GM15510 (cell line): ENCODE data around the gene CEP55.

ENCODE experiments used
- POLR2A ChIP-seq: IDR thresholded peaks from 3 replicates; pipeline ENCODE4 v1.6.1; 2011; ENCODE audit warnings: borderline replicate concordance; ENCODE audit not compliant: insufficient read length; ENCODE audit errors: extremely low read depth

The CEP55 gene

GRCh38 chr10:93567277-93568104 is 71.1 kb downstream of the CEP55 start:
- no peak for TF ChIP-seq POLR2A

- TF ChIP-seq POLR2A, result no peak
Measured at GRCh38 chr10:93568105-93568390, 71.6 kb downstream of the CEP55 start.

GRCh38 chr10:93570383-93570782 is 74.0 kb downstream of the CEP55 start:
- no peak for TF ChIP-seq POLR2A

- TF ChIP-seq POLR2A, result no peak
Measured at GRCh38 chr10:93572606-93573005, 76.2 kb downstream of the CEP55 start.

- no peak for TF ChIP-seq POLR2A
Measured at GRCh38 chr10:93573051-93573909, 76.9 kb downstream of the CEP55 start.

GRCh38 chr10:93573924-93574323 is 77.5 kb downstream of the CEP55 start:
- no peak for TF ChIP-seq POLR2A

- no peak for TF ChIP-seq POLR2A
Measured at GRCh38 chr10:93576888-93577287, 80.5 kb downstream of the CEP55 start.

GRCh38 chr10:93577565-93577964 is 81.2 kb downstream of the CEP55 start:
- TF ChIP-seq POLR2A, result no peak
